ENCODE measurements around the gene WNT9A.

GRCh38 chr1:227891955-227892488 lies 55.7 kb downstream of the WNT9A start:
- no peak for TF ChIP-seq FOXM1 (IDR thresholded peaks at IDR 0.05; ENCODE audit: borderline replicate concordance, low read depth)
- no peak for TF ChIP-seq REST (IDR thresholded peaks at IDR 0.05; ENCODE audit: low read depth)
- no peak for TF ChIP-seq EGR1 (IDR thresholded peaks at IDR 0.05)
